Gastroesophageal sphincter (tissue), 4 donors: ENCODE data around the gene NSRP1. TPM values are rescaled to one million over a fixed set of nuclear protein-coding genes. Genes with fewer than 3 reads are reported as not detected.

Experiments
- ATAC-seq: fragments of 150-250 bp; one replicate; pipeline ENCODE4 v1.9.1; 2016; ENCODE audit warnings: mild to moderate bottlenecking, moderate library complexity
- H3K27ac ChIP-seq, 4 donors: fragments of 200-600 bp; sonication (generic) in 3 of 4; 1 replicate in 3 of 4; 2 replicates in 1 of 4; pipeline ENCODE4 v1.5.1; 2016 to 2019
- H3K27me3 ChIP-seq: fragments of 200-600 bp; sonication (generic); one replicate; pipeline ENCODE4 v1.5.1; 2019
- H3K36me3 ChIP-seq, 2 donors: fragments of 200-600 bp; sonication (generic); one replicate each; pipeline ENCODE4 v1.5.1; 2019; ENCODE audit warnings: control low read depth in 1 of 2
- H3K4me1 ChIP-seq, 3 donors: fragments of 200-600 bp; sonication (generic); 1 replicate in 2 of 3; 2 replicates in 1 of 3; pipeline ENCODE4 v1.5.1; 2016 to 2019; ENCODE audit warnings: control low read depth in 2 of 3
- H3K4me3 ChIP-seq, 2 donors: fragments of 200-600 bp; sonication (generic); one replicate each; pipeline ENCODE4 v1.5.1; 2019; ENCODE audit warnings: mild to moderate bottlenecking in 1 of 2, moderate library complexity in 1 of 2
- H3K9me3 ChIP-seq, 3 donors: fragments of 200-600 bp; sonication (generic); one replicate each; pipeline ENCODE4 v1.5.1; 2017 to 2019; ENCODE audit warnings: control low read depth in 2 of 3
- CTCF ChIP-seq, 4 experiments: fragments of 200-600 bp in 2 of 4; fragments of 450-650 bp in 2 of 4; sonication (generic) in 1 of 4; IDR thresholded peaks; one replicate each; pipeline ENCODE4 v1.5.1; 2017 to 2019; ENCODE audit warnings: antibody characterized with exemption in 4 of 4, mild to moderate bottlenecking in 2 of 4, moderate library complexity in 2 of 4
- EP300 ChIP-seq: sonication (generic); formaldehyde crosslinking; IDR thresholded peaks from one replicate; pipeline ENCODE4 v1.6.1; 2017; ENCODE audit warnings: antibody characterized with exemption, mild to moderate bottlenecking
- POLR2A ChIP-seq, 2 donors: fragments of 450-650 bp; IDR thresholded peaks; one replicate each; pipeline ENCODE4 v1.6.1; 2017; ENCODE audit warnings: antibody characterized with exemption in 2 of 2, mild to moderate bottlenecking in 2 of 2, moderate library complexity in 1 of 2
- POLR2AphosphoS5 ChIP-seq: sonication (generic); formaldehyde crosslinking; IDR thresholded peaks from one replicate; pipeline ENCODE4 v1.6.1; 2017; ENCODE audit warnings: antibody characterized with exemption
- WGBS, 2 donors: methylation state at CpG; one replicate each; pipeline ENCODE4 v1.1.5; 2018; ENCODE audit warnings: low coverage in 1 of 2; 5-methylcytosine and 5-hydroxymethylcytosine counted together
- small RNA-seq, 4 donors: library from RNA; depleted of rRNA; stranded (forward); fragments of <200 nt; gene quantifications; one replicate each; pipeline ENCODE3, GENCODE V24; 2016
- total RNA-seq, 4 donors: library from RNA; depleted of rRNA; stranded (reverse); fragments of >200 nt; gene quantifications; one replicate each; pipeline ENCODE4 v1.1.0, GENCODE V29; 2016

Gene NSRP1
- total RNA-seq, 4 donors from 2014 or later, result 24.8 to 39.5 (median 28.4) TPM

- Histone ChIP-seq H3K36me3 (no peaks in the 10 kb centered on the region), H3K9me3 (no peaks in the 10 kb centered on the region), H3K27ac (no peak within 1 kb of the TSS), H3K4me1 (peaks cover 0 to 40% (median 17%) of the 10 kb centered on the region in 3 donors), H3K27me3 (peaks cover 70% of the 10 kb centered on the region), H3K4me3 (peak within 1 kb of the TSS; percentile 16 to 52)
- no peak for ATAC-seq
- no peak for TF ChIP-seq EP300
- no peak for TF ChIP-seq CTCF (IDR thresholded peaks at IDR 0.05)
- TF ChIP-seq POLR2AphosphoS5, result no peak
- TF ChIP-seq POLR2A (IDR thresholded peaks at IDR 0.05), result no peak
- 0% methylated on average over 1 of the region's 82 CpGs; no CpG with 5 or more reads in 1 of the 2 donors for WGBS, 2 donors
These were observed 119.0 kb downstream of the NSRP1 start, which contains the start of gene SLC6A4 for GRCh38 chr17:30235386-30236296. SLC6A4 (minus strand) TSS chr17:30235697; CDS start chr17:30221958, 13,739 bp downstream.

Small RNA genes within 50 kb of the gene (small RNA-seq; reads per million reads assigned to genes)
- 0 reads per million in 4 donors for gene AC104984.5

Other genes with a start within 250 kb of the NSRP1 start
- 10 to 100 TPM; 16.0 to 39.7 (median 24.9) TPM for gene SSH2, start 186.6 kb upstream of the NSRP1 start, total RNA-seq
- 1 to 10 TPM in 1 of 4 donors, under 1 TPM in 1, not detected in 2; 0.27 to 2.8 TPM for gene EFCAB5, start 175.2 kb upstream of the NSRP1 start, total RNA-seq
- gene SLC6A4, start 118.9 kb downstream of the NSRP1 start, total RNA-seq, result under 1 TPM; under 0.01 to 0.22 (median 0.09) TPM
- 10 to 100 TPM; 17.8 to 29.3 (median 20.7) TPM for gene BLMH, start 175.1 kb downstream of the NSRP1 start, total RNA-seq
- not detected for gene TMIGD1, start 217.2 kb downstream of the NSRP1 start, total RNA-seq